T-cell (primary cell): Measurements from ENCODE around the gene CABLES2. TPM values are rescaled to one million over a fixed set of nuclear protein-coding genes. Genes with fewer than 3 reads are reported as not detected.

Experiments used
- ATAC-seq, 4 experiments: fragments of 200-7000 bp in 3 of 4; fragments of 150-1000 bp in 1 of 4; cut with Tn5 transposase; replicated peaks in 1 of 4; 1 replicate in 3 of 4; 2 replicates in 1 of 4; pipeline ENCODE4 v1.10.0; 2021; ENCODE audit warnings: moderate library complexity in 3 of 4, mild to moderate bottlenecking in 2 of 4, moderate number of reproducible peaks in 1 of 4
- CTCF ChIA-PET, 2 donors: fragments of 300-600 bp; sonication (Branson Sonifier 250); formaldehyde crosslinking; loops; one replicate each; lab custom pipeline; 2022; ENCODE audit warnings: antibody characterized with exemption in 2 of 2; lab: Charles Lee
- POLR2A ChIA-PET, 2 donors: fragments of 300-600 bp; sonication (Branson Sonifier 250); formaldehyde crosslinking; loops; one replicate each; lab custom pipeline; 2022; ENCODE audit warnings: antibody characterized with exemption in 2 of 2; lab: Charles Lee
- DNase-seq, 35 experiments: peaks; one replicate each; pipeline versions ENCODE4 v3.0.0 to v3.0.0-alpha.2; 2013 to 2023
- H3K27ac ChIP-seq: one replicate; pipeline ENCODE4 v1.5.1; 2013; ENCODE audit warnings: low read length
- H3K27me3 ChIP-seq, 2 experiments: replicated peaks in 1 of 2; 1 replicate in 1 of 2; 2 replicates in 1 of 2; pipeline versions ENCODE4 v1.6.1 to v1.7.0; 2013; ENCODE audit warnings: low read length in 1 of 2, mixed read lengths in 1 of 2; ENCODE audit not compliant: control insufficient read depth in 2 of 2, insufficient read depth in 2 of 2; ENCODE audit errors: extremely low read depth in 1 of 2
- H3K36me3 ChIP-seq, 2 donors: 1 replicate in 1 of 2; 2 replicates in 1 of 2; pipeline versions ENCODE4 v1.6.1 to v1.7.0; 2013; ENCODE audit warnings: low read length in 1 of 2; ENCODE audit not compliant: control insufficient read depth in 2 of 2, insufficient read depth in 1 of 2; ENCODE audit errors: extremely low read depth in 1 of 2
- H3K4me1 ChIP-seq, 2 experiments: 1 replicate in 1 of 2; 2 replicates in 1 of 2; pipeline versions ENCODE4 v1.6.1 to v1.7.0; 2013; ENCODE audit warnings: low read length in 2 of 2, mixed read lengths in 1 of 2; ENCODE audit not compliant: insufficient read depth in 2 of 2, control insufficient read depth in 1 of 2; ENCODE audit errors: extremely low read depth in 1 of 2
- H3K4me3 ChIP-seq, 2 donors: 1 replicate in 1 of 2; 2 replicates in 1 of 2; pipeline versions ENCODE4 v1.5.1 to v1.7.0; 2013; ENCODE audit warnings: mild to moderate bottlenecking in 2 of 2, low read length in 1 of 2, moderate library complexity in 1 of 2; ENCODE audit not compliant: control insufficient read depth in 1 of 2; ENCODE audit errors: extremely low read depth in 1 of 2
- H3K9me3 ChIP-seq: 2 replicates; pipeline ENCODE4 v1.7.0; 2013
- H3K27ac Mint-ChIP-seq, 2 donors: one replicate each; pipeline ENCODE4 v1.8.0; 2020 to 2021; ENCODE audit warnings: mild to moderate bottlenecking in 2 of 2, mixed read lengths in 2 of 2
- H3K27me3 Mint-ChIP-seq, 2 donors: one replicate each; pipeline ENCODE4 v1.8.0; 2021 to 2022; ENCODE audit warnings: mixed read lengths in 2 of 2
- H3K36me3 Mint-ChIP-seq: one replicate; pipeline ENCODE4 v1.8.0; 2021; ENCODE audit warnings: mixed read lengths
- H3K4me1 Mint-ChIP-seq, 3 donors: one replicate each; pipeline ENCODE4 v1.8.0; 2020 to 2022; ENCODE audit warnings: mixed read lengths in 3 of 3, mild to moderate bottlenecking in 1 of 3
- H3K4me3 Mint-ChIP-seq, 3 donors: one replicate each; pipeline ENCODE4 v1.8.0; 2020 to 2022; ENCODE audit warnings: mild to moderate bottlenecking in 3 of 3, mixed read lengths in 3 of 3, moderate library complexity in 3 of 3
- H3K9me3 Mint-ChIP-seq, 3 donors: one replicate each; pipeline ENCODE4 v1.8.0; 2020 to 2022; ENCODE audit warnings: mixed read lengths in 3 of 3
- WGBS: methylation state at CpG from one replicate; pipeline ENCODE4 v1.1.5; 2013; ENCODE audit warnings: missing lambda C conversion rate; ENCODE audit not compliant: insufficient coverage; 5-methylcytosine and 5-hydroxymethylcytosine counted together
- total RNA-seq, 35 experiments: library from RNA in 6 of 35; stranded (reverse) in 6 of 35; fragments of 120-200 nt in 1 of 35; gene quantifications; one replicate each; pipeline versions ENCODE4 v1.2.1 to v1.2.4 and lab custom pipeline; 2013 to 2026

Gene CABLES2
- total RNA-seq, 5 donors from 2014 or later (not counting 1 experiment from before 2014, with no cell fraction given) = 4.3 to 6.8 (median 5.6) TPM

DNA sequence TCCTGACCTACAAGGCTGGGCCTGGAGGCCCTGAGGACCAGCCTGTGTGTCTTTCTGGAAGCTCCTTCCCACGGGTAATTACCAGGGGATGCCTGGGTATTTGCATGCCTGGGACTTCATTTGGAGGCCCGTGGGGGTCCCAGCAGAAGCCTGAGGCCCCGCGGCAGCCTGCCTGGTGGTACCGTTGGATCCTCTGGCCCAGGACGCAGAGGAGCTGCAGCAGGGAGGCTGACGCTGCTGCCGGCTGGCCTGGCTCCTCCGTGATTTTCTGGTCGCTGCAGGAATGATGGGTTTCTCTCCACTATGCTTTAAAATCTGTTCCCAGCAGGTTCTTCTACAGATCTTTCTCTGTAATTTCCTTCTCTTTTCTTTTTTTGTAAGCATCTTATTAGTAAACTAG lies 6.5 kb downstream of the CABLES2 start:
- 84% methylated on average over 8 of the region's 10 CpGs for WGBS
- peaks cover 4 to 18% (median 16%) of the 10 kb centered on the region in 3 donors for H3K4me1 Mint-ChIP-seq
- peaks cover 16% of the 10 kb centered on the region for H3K36me3 Mint-ChIP-seq
- POLR2A ChIA-PET = no interaction called here
- no peak for ATAC-seq
- peaks cover 4% of the 10 kb centered on the region in 2 donors for H3K36me3 ChIP-seq
- no peaks in the 10 kb centered on the region for H3K9me3 ChIP-seq
- H3K4me3 ChIP-seq = no peak overlapping the region
- no peak for DNase-seq
- no peaks in the 10 kb centered on the region for H3K9me3 Mint-ChIP-seq
- no peak overlapping the region for H3K27ac ChIP-seq
- H3K4me1 ChIP-seq = peaks cover 0 to 9% of the 10 kb centered on the region in 2 experiments
- CTCF ChIA-PET = no interaction called here
- no peaks in the 10 kb centered on the region for H3K27me3 ChIP-seq
- no peak overlapping the region for H3K4me3 Mint-ChIP-seq
- no peak overlapping the region for H3K27ac Mint-ChIP-seq
- no peaks in the 10 kb centered on the region for H3K27me3 Mint-ChIP-seq

DNA sequence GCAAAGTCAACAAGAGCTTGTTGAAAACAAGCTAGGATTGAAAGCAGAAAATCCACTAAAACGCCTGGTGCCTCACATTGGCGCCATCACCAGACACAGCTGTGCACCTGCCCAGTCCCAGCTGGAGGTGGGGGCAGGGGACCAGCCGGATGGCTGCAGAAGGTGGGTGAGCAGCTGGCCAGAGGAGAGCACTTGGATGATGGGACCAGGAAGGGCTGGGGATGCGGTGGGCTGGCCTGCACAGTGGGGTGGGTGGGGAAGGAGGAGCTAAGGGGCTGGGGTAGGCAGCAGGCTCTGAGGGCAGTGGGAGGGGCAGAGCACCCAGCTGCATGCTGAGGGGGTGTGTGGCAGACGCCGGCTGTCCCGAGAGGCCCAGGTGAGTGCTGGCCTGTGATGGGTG lies 7.1 kb downstream of the CABLES2 start:
- H3K4me3 ChIP-seq = no peak overlapping the region
- H3K27ac ChIP-seq = no peak overlapping the region
- Mint-ChIP-seq H3K4me3 (no peak overlapping the region), H3K27ac (no peak overlapping the region), H3K4me1 (peaks cover 0 to 13% (median 11%) of the 10 kb centered on the region in 3 donors), H3K27me3 (no peaks in the 10 kb centered on the region), H3K36me3 (peaks cover 18% of the 10 kb centered on the region), H3K9me3 (no peaks in the 10 kb centered on the region)
- ChIA-PET POLR2A (no interaction called here), CTCF (interaction anchor here in 1 of 2 donors (0.7 kb wide), 1 partner anchor 15 kb away, joined by 5 read pairs; no protein-coding TSS in a partner anchor)
- no peak for ATAC-seq
- WGBS = 89% methylated on average over 6 of the region's 7 CpGs
- DNase-seq = no peak
- no peaks in the 10 kb centered on the region for H3K27me3 ChIP-seq
- peaks cover 0 to 4% of the 10 kb centered on the region in 2 experiments for H3K4me1 ChIP-seq
- peaks cover 4% of the 10 kb centered on the region in 2 donors for H3K36me3 ChIP-seq
- H3K9me3 ChIP-seq = no peaks in the 10 kb centered on the region

DNA sequence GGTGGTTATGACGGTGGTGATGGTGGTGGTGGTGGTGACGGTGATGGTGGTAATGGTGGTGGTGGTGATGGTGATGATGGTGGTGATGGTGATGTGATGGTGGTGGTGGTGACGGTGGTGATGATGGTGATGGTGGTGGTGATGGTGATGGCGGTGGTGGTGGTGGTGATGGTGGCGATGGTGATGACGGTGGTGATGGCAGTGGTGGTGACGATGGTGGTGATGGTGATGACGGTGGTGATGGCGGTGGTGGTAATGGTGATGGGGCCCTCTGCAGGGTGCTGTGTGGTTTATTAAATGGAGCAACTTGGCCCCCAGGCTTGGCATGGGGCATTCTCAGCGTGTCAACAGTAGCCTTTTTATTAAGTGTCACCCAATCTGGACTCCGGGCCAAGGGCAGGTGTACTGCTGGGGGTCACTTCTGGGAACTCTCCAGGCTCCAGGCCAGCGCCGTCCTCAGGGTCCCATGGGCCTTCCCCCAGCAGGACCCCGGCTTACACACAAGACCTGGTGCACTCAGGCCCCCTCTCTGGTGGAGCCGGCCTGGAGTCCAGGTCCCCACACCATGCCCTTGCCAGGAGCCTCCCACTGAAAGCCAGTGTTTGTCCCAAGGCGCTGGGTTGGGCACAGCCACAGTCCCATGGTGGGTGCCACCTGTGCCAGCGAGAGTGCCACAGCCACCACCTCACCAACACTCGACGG lies 8.8 kb downstream of the CABLES2 start:
- Mint-ChIP-seq H3K36me3 (peaks cover 22% of the 10 kb centered on the region), H3K27ac (no peak overlapping the region)
- CTCF ChIA-PET = no interaction called here

DNA sequence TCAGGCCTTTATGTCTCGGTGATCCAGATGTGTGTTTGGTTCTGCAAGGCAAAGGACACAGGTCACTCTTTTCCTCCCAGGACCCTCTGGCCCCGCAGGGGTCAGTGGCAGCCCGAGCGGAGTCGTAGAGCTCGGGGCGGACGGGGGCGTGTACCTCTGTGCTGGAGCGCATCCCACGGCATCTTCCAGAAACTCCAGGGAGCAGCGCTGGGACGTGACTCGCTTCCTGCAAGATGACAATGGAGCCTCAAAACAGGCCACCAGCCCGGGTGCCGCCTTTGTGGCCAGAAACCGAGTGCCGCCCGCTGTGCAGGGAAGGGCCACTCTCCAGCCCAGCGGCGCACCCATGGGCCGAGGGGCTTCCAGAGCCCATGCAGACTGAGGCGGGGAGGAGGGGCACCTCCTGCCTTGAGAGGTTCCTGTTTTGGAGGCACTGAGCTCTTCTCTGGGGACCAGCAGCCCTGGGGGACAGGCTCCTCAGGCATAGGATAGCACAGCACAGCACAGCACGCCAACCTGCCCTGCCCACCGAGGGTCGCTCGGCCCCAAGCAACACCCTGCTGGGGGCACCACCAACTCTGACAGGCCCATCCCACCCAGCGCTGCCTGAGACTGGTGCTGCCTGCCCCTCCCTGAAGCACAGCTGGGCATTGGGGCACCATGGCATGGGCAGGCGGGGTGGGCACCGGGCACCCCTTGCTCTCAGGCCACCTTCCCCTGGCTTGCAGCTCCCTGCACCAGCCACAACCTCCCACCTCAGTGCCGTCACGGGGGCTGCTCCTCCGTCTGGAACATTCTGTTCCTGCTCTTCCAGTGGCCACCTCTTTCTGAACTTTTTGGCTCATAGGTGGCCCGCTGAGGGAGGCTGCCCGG lies 10.5 kb downstream of the CABLES2 start:
- CTCF ChIA-PET = interaction anchor here in 1 of 2 donors (0.6 kb wide), 1 partner anchor 10 kb away, joined by 10 read pairs; the partner anchor contains the start of gene RPS21
- 95% methylated on average over 35 of the region's 35 CpGs for WGBS

More for the DNA sequence above, 8.8 kb downstream of the CABLES2 start:
- Histone ChIP-seq H3K9me3 (no peaks in the 10 kb centered on the region), H3K27me3 (no peaks in the 10 kb centered on the region), H3K4me1 (no peaks in the 10 kb centered on the region), H3K4me3 (no peak overlapping the region), H3K36me3 (peaks cover 10 to 12% of the 10 kb centered on the region in 2 donors), H3K27ac (no peak overlapping the region)
- no peak for DNase-seq
- H3K4me3 Mint-ChIP-seq = no peak overlapping the region
- ATAC-seq = no peak
- H3K27me3 Mint-ChIP-seq = no peaks in the 10 kb centered on the region
- H3K4me1 Mint-ChIP-seq = peaks cover 0 to 3% (median 2%) of the 10 kb centered on the region in 3 donors
- POLR2A ChIA-PET = no interaction called here
- no peaks in the 10 kb centered on the region for H3K9me3 Mint-ChIP-seq
- 93% methylated on average over 18 of the region's 19 CpGs for WGBS

DNA sequence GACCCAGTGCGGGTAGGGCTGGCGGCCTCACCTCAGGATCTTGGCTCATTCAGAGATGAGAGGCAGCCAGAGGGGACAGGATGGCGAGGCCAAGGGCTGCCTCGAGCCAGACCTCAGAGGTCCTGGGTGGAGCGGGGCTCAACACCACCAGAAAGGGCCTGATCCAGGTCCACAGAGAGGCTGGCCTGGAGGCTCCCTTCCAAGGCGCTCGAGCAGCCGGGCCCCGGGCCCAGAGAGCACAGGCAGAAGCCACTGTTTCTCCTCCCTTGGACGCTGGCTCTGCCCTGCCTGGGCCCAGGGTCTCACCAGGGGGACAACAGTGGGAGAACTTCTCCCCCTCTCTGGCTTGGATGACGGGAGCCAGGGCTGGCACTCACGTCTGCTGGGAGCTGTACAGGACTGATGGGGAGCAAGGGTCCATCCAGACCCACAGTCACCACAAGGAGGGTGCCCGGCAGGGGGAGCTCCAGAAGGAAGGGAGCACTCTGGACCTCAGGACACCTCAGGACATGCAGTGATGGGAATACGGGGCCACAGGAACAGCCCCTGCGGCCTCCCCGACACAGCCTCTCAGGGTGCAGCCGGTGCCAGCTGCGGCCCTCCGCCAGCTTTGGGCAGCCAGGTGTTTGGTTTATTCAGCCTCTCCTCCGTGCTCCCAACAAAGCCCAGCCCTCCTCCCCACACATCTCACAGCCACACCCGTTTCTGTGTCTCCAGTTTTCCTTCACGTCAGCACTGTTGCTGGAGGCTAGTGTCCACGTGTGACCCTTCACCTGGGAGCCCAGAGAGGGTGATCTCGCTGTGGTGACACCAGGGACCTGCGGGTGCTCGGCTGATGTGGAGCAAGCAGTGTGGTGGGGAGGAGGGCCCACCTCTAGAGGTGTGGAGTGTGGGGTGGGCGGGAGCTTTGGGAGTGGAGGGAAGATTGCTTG lies 11.5 kb downstream of the CABLES2 start:
- H3K9me3 Mint-ChIP-seq = no peaks in the 10 kb centered on the region
- H3K4me1 ChIP-seq = no peaks in the 10 kb centered on the region
- H3K27me3 ChIP-seq = no peaks in the 10 kb centered on the region
- POLR2A ChIA-PET = no interaction called here
- H3K4me3 Mint-ChIP-seq = no peak overlapping the region
- ATAC-seq = no peak
- 91% methylated on average over 18 of the region's 27 CpGs for WGBS
- no peak overlapping the region for H3K4me3 ChIP-seq
- H3K27ac ChIP-seq = no peak overlapping the region
- DNase-seq = no peak
- H3K36me3 Mint-ChIP-seq = peaks cover 19% of the 10 kb centered on the region
- no peaks in the 10 kb centered on the region for H3K27me3 Mint-ChIP-seq
- H3K9me3 ChIP-seq = no peaks in the 10 kb centered on the region
- CTCF ChIA-PET = no interaction called here
- peaks cover 0 to 1% (median under 1%) of the 10 kb centered on the region in 3 donors for H3K4me1 Mint-ChIP-seq
- no peak overlapping the region for H3K27ac Mint-ChIP-seq
- peaks cover 11 to 19% of the 10 kb centered on the region in 2 donors for H3K36me3 ChIP-seq

More for the DNA sequence above, 10.5 kb downstream of the CABLES2 start:
- Histone ChIP-seq H3K9me3 (no peaks in the 10 kb centered on the region), H3K27me3 (no peaks in the 10 kb centered on the region), H3K4me3 (no peak overlapping the region), H3K27ac (no peak overlapping the region), H3K36me3 (peaks cover 7 to 17% of the 10 kb centered on the region in 2 donors), H3K4me1 (no peaks in the 10 kb centered on the region)
- ATAC-seq (no peak), DNase-seq (no peak)
- no peaks in the 10 kb centered on the region for H3K4me1 Mint-ChIP-seq
- H3K4me3 Mint-ChIP-seq = no peak overlapping the region
- H3K36me3 Mint-ChIP-seq = peaks cover 19% of the 10 kb centered on the region
- POLR2A ChIA-PET = no interaction called here
- H3K27ac Mint-ChIP-seq = no peak overlapping the region
- no peaks in the 10 kb centered on the region for H3K9me3 Mint-ChIP-seq
- no peaks in the 10 kb centered on the region for H3K27me3 Mint-ChIP-seq
